Tibial nerve (tissue), 4 donors: ENCODE data around the gene TAF1. TPM values are rescaled to one million over a fixed set of nuclear protein-coding genes. Genes with fewer than 3 reads are reported as not detected.

Experiments
- DNase-seq, 2 donors: peaks; one replicate each; pipeline ENCODE4 v3.0.0-alpha.2; 2019; ENCODE audit warnings: low spot score in 2 of 2
- H3K27ac ChIP-seq, 4 donors: fragments of 200-600 bp; sonication (generic) in 3 of 4; one replicate each; pipeline ENCODE4 v1.5.1; 2017 to 2019; ENCODE audit warnings: mild to moderate bottlenecking in 1 of 4
- H3K27me3 ChIP-seq, 2 donors: fragments of 200-600 bp; sonication (generic) in 1 of 2; one replicate each; pipeline versions ENCODE4 v1.5.1 to v1.6.0; 2017 to 2019
- H3K36me3 ChIP-seq, 3 donors: fragments of 200-600 bp; sonication (generic); one replicate each; pipeline ENCODE4 v1.5.1; 2018 to 2019
- H3K4me1 ChIP-seq, 4 donors: fragments of 200-600 bp; sonication (generic) in 3 of 4; one replicate each; pipeline ENCODE4 v1.5.1; 2017 to 2019
- H3K4me3 ChIP-seq, 4 donors: fragments of 200-600 bp; sonication (generic) in 3 of 4; one replicate each; pipeline ENCODE4 v1.5.1; 2017 to 2019; ENCODE audit warnings: mild to moderate bottlenecking in 1 of 4, moderate library complexity in 1 of 4
- H3K9me3 ChIP-seq, 4 donors: fragments of 200-600 bp; sonication (generic) in 3 of 4; one replicate each; pipeline ENCODE4 v1.5.1; 2017 to 2019
- EP300 ChIP-seq, 2 donors: sonication (generic); formaldehyde crosslinking; IDR thresholded peaks; one replicate each; pipeline ENCODE4 v1.6.1; 2017; ENCODE audit warnings: antibody characterized with exemption in 2 of 2, mild to moderate bottlenecking in 1 of 2
- POLR2A ChIP-seq, 2 donors: fragments of 450-650 bp; IDR thresholded peaks; one replicate each; pipeline ENCODE4 v1.6.1; 2017; ENCODE audit warnings: antibody characterized with exemption in 2 of 2, mild to moderate bottlenecking in 2 of 2, moderate library complexity in 2 of 2
- WGBS, 2 donors: methylation state at CpG; one replicate each; pipeline ENCODE4 v1.1.5; 2018; 5-methylcytosine and 5-hydroxymethylcytosine counted together
- total RNA-seq, 4 donors: library from RNA; depleted of rRNA; stranded (reverse); fragments of >200 nt; gene quantifications; one replicate each; pipeline ENCODE4 v1.1.0, GENCODE V29; 2016
- TF ChIP-seq, protein P1 (sequence below), 5 experiments: fragments of 200-600 bp in 3 of 5; fragments of 450-650 bp in 2 of 5; sonication (generic) in 3 of 5; IDR thresholded peaks; one replicate each; pipeline ENCODE4 v1.5.1; 2016 to 2019; ENCODE audit warnings: antibody characterized with exemption in 5 of 5, mild to moderate bottlenecking in 3 of 5, moderate library complexity in 2 of 5

Gene TAF1
- total RNA-seq, 4 donors from 2014 or later, result 49.6 to 75.6 (median 69.9) TPM

DNA sequence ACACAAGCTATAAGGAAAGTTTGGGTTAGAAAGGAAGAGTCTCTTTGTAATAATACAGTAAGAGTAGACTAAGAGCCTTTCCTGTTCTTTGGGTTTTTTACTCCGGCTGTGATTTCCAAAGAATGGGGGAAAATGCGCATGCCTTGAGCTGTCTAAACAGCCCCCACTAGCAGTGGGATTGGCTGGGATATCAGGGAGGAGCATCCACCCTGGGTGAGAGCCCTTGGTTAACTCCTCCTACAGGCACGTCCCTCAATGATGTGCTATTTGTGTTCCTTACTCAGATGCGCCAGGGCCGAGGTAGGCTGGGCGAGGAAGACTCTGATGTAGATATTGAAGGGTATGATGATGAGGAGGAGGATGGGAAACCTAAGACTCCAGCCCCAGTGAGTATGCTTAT lies 92.7 kb downstream of the TAF1 start:
- Histone ChIP-seq H3K36me3 (peaks cover 0 to 81% (median 6%) of the 10 kb centered on the region in 3 donors), H3K27me3 (no peaks in the 10 kb centered on the region), H3K9me3 (no peaks in the 10 kb centered on the region), H3K27ac (no peak overlapping the region), H3K4me3 (no peak overlapping the region), H3K4me1 (no peaks in the 10 kb centered on the region)
- WGBS, 2 donors, result 83 to 96% methylated on average over 5 to 6 of the region's 6 CpGs
- TF ChIP-seq, protein P1, sequence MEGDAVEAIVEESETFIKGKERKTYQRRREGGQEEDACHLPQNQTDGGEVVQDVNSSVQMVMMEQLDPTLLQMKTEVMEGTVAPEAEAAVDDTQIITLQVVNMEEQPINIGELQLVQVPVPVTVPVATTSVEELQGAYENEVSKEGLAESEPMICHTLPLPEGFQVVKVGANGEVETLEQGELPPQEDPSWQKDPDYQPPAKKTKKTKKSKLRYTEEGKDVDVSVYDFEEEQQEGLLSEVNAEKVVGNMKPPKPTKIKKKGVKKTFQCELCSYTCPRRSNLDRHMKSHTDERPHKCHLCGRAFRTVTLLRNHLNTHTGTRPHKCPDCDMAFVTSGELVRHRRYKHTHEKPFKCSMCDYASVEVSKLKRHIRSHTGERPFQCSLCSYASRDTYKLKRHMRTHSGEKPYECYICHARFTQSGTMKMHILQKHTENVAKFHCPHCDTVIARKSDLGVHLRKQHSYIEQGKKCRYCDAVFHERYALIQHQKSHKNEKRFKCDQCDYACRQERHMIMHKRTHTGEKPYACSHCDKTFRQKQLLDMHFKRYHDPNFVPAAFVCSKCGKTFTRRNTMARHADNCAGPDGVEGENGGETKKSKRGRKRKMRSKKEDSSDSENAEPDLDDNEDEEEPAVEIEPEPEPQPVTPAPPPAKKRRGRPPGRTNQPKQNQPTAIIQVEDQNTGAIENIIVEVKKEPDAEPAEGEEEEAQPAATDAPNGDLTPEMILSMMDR (IDR thresholded peaks at IDR 0.05), result no peak
- TF ChIP-seq EP300 (IDR thresholded peaks at IDR 0.05) (no peak), POLR2A (IDR thresholded peaks at IDR 0.05) (no peak)
- no peak for DNase-seq

DNA sequence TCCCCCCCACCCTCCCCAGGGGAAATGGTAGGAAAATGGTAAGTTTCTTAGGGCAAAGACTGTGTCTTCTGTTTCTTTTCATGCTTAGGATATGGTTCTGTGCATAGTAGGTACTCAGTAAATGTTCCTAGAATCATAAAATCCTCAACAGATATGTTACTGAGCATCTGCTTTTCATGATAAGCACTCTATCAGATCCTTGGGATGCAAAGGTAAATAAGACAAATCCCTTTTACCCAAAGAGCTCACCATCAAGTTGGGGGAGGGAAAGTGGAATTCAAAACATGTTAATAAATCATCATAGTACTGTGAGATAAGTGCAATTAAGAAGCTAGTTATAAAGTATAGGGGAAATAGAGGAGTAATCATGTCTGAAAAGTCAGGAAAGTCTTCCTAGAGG lies 98.8 kb downstream of the TAF1 start:
- H3K4me1 ChIP-seq, result no peaks in the 10 kb centered on the region
- H3K27me3 ChIP-seq, result no peaks in the 10 kb centered on the region
- TF ChIP-seq POLR2A (IDR thresholded peaks at IDR 0.05) (no peak), EP300 (IDR thresholded peaks at IDR 0.05) (no peak)
- TF ChIP-seq, protein P1 (IDR thresholded peaks at IDR 0.05), result no peak
- H3K27ac ChIP-seq, result no peak overlapping the region
- DNase-seq, result no peak
- H3K4me3 ChIP-seq, result no peak overlapping the region
- no peaks in the 10 kb centered on the region for H3K9me3 ChIP-seq
- H3K36me3 ChIP-seq, result peaks cover 0 to 73% (median 0%) of the 10 kb centered on the region in 3 donors

DNA sequence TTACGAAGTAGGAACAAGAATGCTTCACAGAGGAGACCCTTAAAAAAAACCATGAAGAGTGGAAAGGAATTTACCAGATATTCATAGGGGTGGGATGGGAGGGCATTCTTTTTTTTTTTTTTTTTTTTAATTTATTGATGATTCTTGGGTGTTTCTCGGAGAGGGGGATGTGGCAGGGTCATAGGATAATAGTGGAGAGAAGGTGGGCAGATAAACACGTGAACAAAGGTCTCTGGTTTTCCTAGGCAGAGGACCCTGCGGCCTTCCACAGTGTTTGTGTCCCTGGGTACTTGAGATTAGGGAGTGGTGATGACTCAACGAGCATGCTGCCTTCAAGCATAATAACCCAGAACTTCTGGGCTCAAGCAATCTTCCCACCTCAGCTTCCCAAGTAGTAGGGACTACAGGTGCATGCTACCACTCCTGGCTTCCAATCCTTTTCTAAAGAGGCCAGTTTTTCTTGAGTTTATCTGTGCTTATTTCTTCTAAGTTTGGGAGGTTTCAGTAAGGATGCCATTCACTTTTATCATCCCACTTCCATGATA lies 100.9 kb downstream of the TAF1 start:
- Histone ChIP-seq H3K36me3 (peaks cover 0 to 53% (median 0%) of the 10 kb centered on the region in 3 donors), H3K4me3 (no peak overlapping the region), H3K4me1 (no peaks in the 10 kb centered on the region), H3K27ac (no peak overlapping the region), H3K9me3 (no peaks in the 10 kb centered on the region), H3K27me3 (no peaks in the 10 kb centered on the region)
- 67 to 73% methylated on average over 4 to 5 of the region's 5 CpGs for WGBS, 2 donors
- TF ChIP-seq POLR2A (IDR thresholded peaks at IDR 0.05), result no peak
- TF ChIP-seq, protein P1 (IDR thresholded peaks at IDR 0.05), result no peak
- no peak for TF ChIP-seq EP300 (IDR thresholded peaks at IDR 0.05)
- no peak for DNase-seq

DNA sequence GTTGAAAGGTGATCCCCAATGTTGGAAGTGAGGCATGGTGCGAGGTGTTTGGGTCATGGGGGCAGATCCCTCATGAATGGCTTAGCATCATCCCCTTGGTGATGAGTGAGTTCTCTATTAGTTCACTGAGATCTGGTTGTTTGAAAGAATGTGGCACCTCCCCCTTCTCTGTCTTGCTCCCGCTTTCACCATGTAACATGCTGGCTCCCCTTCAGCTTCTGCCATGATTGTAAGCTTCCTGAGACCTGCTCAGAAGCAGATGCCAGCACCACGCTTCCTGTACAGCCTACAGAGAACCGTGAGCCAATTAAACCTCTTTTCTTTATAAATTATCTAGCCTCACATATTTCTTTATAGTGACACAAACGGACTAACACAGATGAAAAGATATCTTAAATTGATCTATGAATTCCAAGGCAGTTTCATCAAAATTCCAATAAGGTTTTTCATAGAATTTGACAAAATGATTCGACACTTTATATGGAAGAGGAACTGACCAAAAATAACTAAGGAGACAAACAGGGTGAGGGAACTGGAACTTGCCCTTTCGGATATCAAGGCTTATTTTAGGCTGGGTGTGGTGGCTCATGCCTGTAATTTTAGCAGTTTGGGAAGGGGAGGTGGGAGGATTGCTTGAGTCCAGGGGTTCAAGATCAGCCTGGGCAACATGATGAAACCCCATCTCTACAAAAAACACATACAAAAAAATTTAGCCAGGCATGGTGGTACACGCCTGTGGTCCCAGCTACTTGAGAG lies 109.8 kb downstream of the TAF1 start:
- H3K27me3 ChIP-seq, result no peaks in the 10 kb centered on the region
- H3K36me3 ChIP-seq, result no peaks in the 10 kb centered on the region
- no peak for TF ChIP-seq EP300 (IDR thresholded peaks at IDR 0.05)
- TF ChIP-seq POLR2A (IDR thresholded peaks at IDR 0.05), result no peak
- TF ChIP-seq, protein P1 (IDR thresholded peaks at IDR 0.05), result no peak
- no peaks in the 10 kb centered on the region for H3K9me3 ChIP-seq
- no peak overlapping the region for H3K27ac ChIP-seq
- no peak for DNase-seq
- 72 to 77% methylated on average over 8 of the region's 8 CpGs for WGBS, 2 donors
- H3K4me1 ChIP-seq, result no peaks in the 10 kb centered on the region
- no peak overlapping the region for H3K4me3 ChIP-seq

DNA sequence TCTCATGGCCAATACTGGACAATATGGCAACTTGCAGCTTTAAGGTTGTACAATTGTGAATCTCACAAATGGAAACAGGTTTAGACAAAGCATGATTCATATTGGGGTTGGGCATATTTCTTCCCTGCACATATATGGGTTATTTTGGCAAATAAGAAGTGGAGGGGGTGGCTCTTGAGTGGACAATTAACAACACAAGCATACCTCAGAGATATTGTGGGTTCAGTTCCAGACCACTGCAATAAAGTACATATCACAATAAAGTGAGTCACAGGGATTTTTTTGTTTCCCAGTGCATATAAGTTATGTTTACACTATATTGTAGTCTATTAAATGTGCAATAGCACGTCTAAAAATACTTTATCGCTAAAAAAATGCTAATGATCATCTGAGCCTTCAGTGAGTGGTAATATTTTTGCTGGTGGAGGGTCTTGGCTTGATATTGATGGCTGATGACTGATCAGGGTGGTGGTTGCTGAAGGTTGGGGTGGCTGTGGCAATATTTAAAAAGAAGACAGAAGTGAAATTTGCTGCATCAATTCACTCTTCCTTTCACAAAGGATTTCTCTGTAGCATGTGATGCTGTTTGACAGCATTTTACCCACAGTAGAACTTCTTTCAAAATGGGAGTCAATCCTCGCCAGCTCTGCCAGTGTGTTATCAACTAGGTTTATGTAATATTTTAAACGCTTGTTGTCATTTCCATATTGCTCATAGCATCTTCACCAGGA lies 116.2 kb downstream of the TAF1 start:
- Histone ChIP-seq H3K4me3 (no peak overlapping the region), H3K4me1 (no peaks in the 10 kb centered on the region), H3K36me3 (no peaks in the 10 kb centered on the region), H3K27ac (no peak overlapping the region), H3K9me3 (no peaks in the 10 kb centered on the region), H3K27me3 (no peaks in the 10 kb centered on the region)
- DNase-seq, result no peak
- TF ChIP-seq, protein P1 (IDR thresholded peaks at IDR 0.05), result no peak
- TF ChIP-seq POLR2A (IDR thresholded peaks at IDR 0.05) (no peak), EP300 (IDR thresholded peaks at IDR 0.05) (no peak)
- 73 to 82% methylated on average over 4 of the region's 4 CpGs for WGBS, 2 donors
